H1 (cell line): Measurements from ENCODE around the gene FOXN3. TPM values are rescaled to one million over a fixed set of nuclear protein-coding genes. Genes with fewer than 3 reads are reported as not detected.

ENCODE experiments used
- CTCF ChIA-PET: fragments of 300-600 bp; sonication (Branson Sonifier 250); formaldehyde crosslinking; loops from one replicate; lab custom pipeline; 2021; ENCODE audit not compliant: partially characterized antibody; lab: Charles Lee
- POLR2A ChIA-PET: fragments of 300-600 bp; sonication (Branson Sonifier 250); formaldehyde crosslinking; loops from one replicate; lab custom pipeline; 2021; ENCODE audit warnings: inconsistent platforms; ENCODE audit not compliant: partially characterized antibody; lab: Charles Lee
- DNase-seq, 2 experiments: peaks; one replicate each; pipeline versions ENCODE4 v3.0.0 to v3.0.0-alpha.2; 2010 to 2022; ENCODE audit warnings: low spot score in 2 of 2, low read depth in 1 of 2, mixed read lengths in 1 of 2
- FAIRE-seq: peaks from 2 replicates; lab custom pipeline; 2011; peaks lifted over from hg19 to GRCh38; lab: Jason Lieb, UNC
- H2AFZ ChIP-seq: 2 replicates; pipeline ENCODE4 v1.8.1; 2012; ENCODE audit warnings: low read length, inconsistent platforms
- H2AK5ac ChIP-seq: 2 replicates; pipeline ENCODE4 v1.6.1; 2013; ENCODE audit warnings: low read depth, low read length
- H2BK120ac ChIP-seq: replicated peaks from 2 replicates; pipeline ENCODE3; 2013; ENCODE audit warnings: low read depth, low read length, inconsistent platforms
- H2BK12ac ChIP-seq: 2 replicates; pipeline ENCODE4 v1.6.1; 2013; ENCODE audit warnings: low read depth, low read length
- H2BK15ac ChIP-seq: 2 replicates; pipeline ENCODE4 v1.6.1; 2013; ENCODE audit warnings: low read length
- H2BK20ac ChIP-seq: 2 replicates; pipeline ENCODE4 v1.6.1; 2013; ENCODE audit warnings: low read length
- H2BK5ac ChIP-seq: 2 replicates; pipeline ENCODE4 v1.6.1; 2013; ENCODE audit warnings: low read depth, low read length
- H3K14ac ChIP-seq: 2 replicates; pipeline ENCODE4 v1.6.1; 2013; ENCODE audit warnings: inconsistent platforms; ENCODE audit not compliant: insufficient read length
- H3K18ac ChIP-seq: 2 replicates; pipeline ENCODE4 v1.6.1; 2013; ENCODE audit warnings: low read length; ENCODE audit errors: extremely low read depth
- H3K23ac ChIP-seq: 2 replicates; pipeline ENCODE4 v1.6.1; 2013; ENCODE audit warnings: inconsistent platforms; ENCODE audit not compliant: insufficient read length
- H3K23me2 ChIP-seq: 2 replicates; pipeline ENCODE4 v1.6.1; 2013; ENCODE audit warnings: low read depth, low read length
- H3K27ac ChIP-seq: 2 replicates; pipeline ENCODE4 v1.6.1; 2011; ENCODE audit warnings: low read depth, low read length, inconsistent platforms
- H3K27me3 ChIP-seq, 4 experiments: replicated peaks in 1 of 4; 1 replicate in 1 of 4; 2 replicates in 3 of 4; pipeline versions ENCODE4 v1.6.1 to v1.8.1; 2011 to 2013; ENCODE audit warnings: low read length in 3 of 4, mild to moderate bottlenecking in 3 of 4, inconsistent platforms in 2 of 4, mixed read lengths in 2 of 4, moderate library complexity in 1 of 4; ENCODE audit not compliant: control insufficient read depth in 3 of 4, insufficient read depth in 3 of 4; ENCODE audit errors: extremely low read depth in 1 of 4
- H3K36me3 ChIP-seq, 4 experiments: 2 replicates each; pipeline versions ENCODE4 v1.6.1 to v1.8.1; 2011 to 2013; ENCODE audit warnings: mild to moderate bottlenecking in 4 of 4, low read length in 3 of 4, moderate library complexity in 2 of 4, control low read depth in 1 of 4, inconsistent platforms in 1 of 4; ENCODE audit not compliant: insufficient read depth in 4 of 4, control insufficient read depth in 2 of 4
- H3K4ac ChIP-seq: replicated peaks from 2 replicates; pipeline ENCODE3; 2013; ENCODE audit warnings: low read length, low read depth, mixed read lengths, inconsistent platforms; ENCODE audit not compliant: insufficient read length
- H3K4me1 ChIP-seq, 4 experiments: replicated peaks in 1 of 4; 1 replicate in 1 of 4; 2 replicates in 3 of 4; pipeline versions ENCODE4 v1.6.1 to v1.8.1; 2011 to 2013; ENCODE audit warnings: low read length in 3 of 4, inconsistent platforms in 2 of 4, mixed read lengths in 1 of 4; ENCODE audit not compliant: insufficient read depth in 4 of 4, control insufficient read depth in 3 of 4
- H3K4me2 ChIP-seq, 2 experiments: 2 replicates each; pipeline versions ENCODE4 v1.6.1 to v1.8.1; 2011 to 2013; ENCODE audit warnings: low read depth in 2 of 2, low read length in 2 of 2, control low read depth in 1 of 2, inconsistent platforms in 1 of 2, mild to moderate bottlenecking in 1 of 2; ENCODE audit not compliant: insufficient read depth in 1 of 2
- H3K4me3 ChIP-seq, 4 experiments: fragments of 200-600, 300-600 bp in 1 of 4; sonication (generic), shearing (Covaris generic), sonication (Bioruptor Twin) in 1 of 4; 2 replicates each; pipeline versions ENCODE4 v1.5.1 to v1.8.1; 2011 to 2016; ENCODE audit warnings: low read length in 4 of 4, low read depth in 3 of 4, control low read depth in 2 of 4, inconsistent platforms in 2 of 4, mild to moderate bottlenecking in 2 of 4, mixed read lengths in 1 of 4, moderate library complexity in 1 of 4; ENCODE audit not compliant: insufficient read depth in 2 of 4; ENCODE audit errors: extremely low read depth in 1 of 4
- H3K56ac ChIP-seq: replicated peaks from 2 replicates; pipeline ENCODE3; 2013; ENCODE audit warnings: low read depth, mild to moderate bottlenecking, mixed read lengths, low read length, inconsistent platforms; ENCODE audit not compliant: insufficient read length
- H3K79me1 ChIP-seq: 2 replicates; pipeline ENCODE4 v1.6.1; 2013; ENCODE audit warnings: low read depth, low read length, control low read depth
- H3K79me2 ChIP-seq, 2 experiments: 2 replicates each; pipeline versions ENCODE4 v1.6.1 to v1.8.1; 2012 to 2013; ENCODE audit warnings: low read length in 2 of 2, mild to moderate bottlenecking in 2 of 2, inconsistent platforms in 1 of 2; ENCODE audit not compliant: insufficient read depth in 2 of 2, control insufficient read depth in 1 of 2
- H3K9ac ChIP-seq, 4 experiments: replicated peaks in 1 of 4; 1 replicate in 1 of 4; 2 replicates in 3 of 4; pipeline versions ENCODE4 v1.6.1 to v1.8.1; 2011 to 2013; ENCODE audit warnings: low read depth in 3 of 4, low read length in 3 of 4, control low read depth in 2 of 4, mild to moderate bottlenecking in 2 of 4, moderate library complexity in 2 of 4, inconsistent platforms in 1 of 4; ENCODE audit errors: extremely low read depth in 1 of 4
- H3K9me3 ChIP-seq, 2 experiments: 2 replicates each; pipeline versions ENCODE4 v1.6.1 to v1.8.1; 2012 to 2013; ENCODE audit warnings: mild to moderate bottlenecking in 2 of 2, moderate library complexity in 2 of 2, control low read depth in 1 of 2, inconsistent platforms in 1 of 2, low read depth in 1 of 2, low read length in 1 of 2, mixed read lengths in 1 of 2; ENCODE audit not compliant: insufficient read depth in 2 of 2
- H4K20me1 ChIP-seq, 2 experiments: replicated peaks in 1 of 2; 2 replicates each; pipeline versions ENCODE3 to v1.8.1; 2011 to 2013; ENCODE audit warnings: inconsistent platforms in 2 of 2, low read length in 2 of 2, mild to moderate bottlenecking in 1 of 2; ENCODE audit not compliant: insufficient read depth in 2 of 2, control insufficient read depth in 1 of 2
- H4K5ac ChIP-seq: 2 replicates; pipeline ENCODE4 v1.6.1; 2013; ENCODE audit warnings: low read length, low read depth, mixed read lengths, inconsistent platforms; ENCODE audit not compliant: insufficient read length
- H4K8ac ChIP-seq: 2 replicates; pipeline ENCODE4 v1.8.0; 2013; ENCODE audit warnings: mild to moderate bottlenecking, moderate library complexity, low read length, inconsistent platforms; ENCODE audit not compliant: insufficient read depth; ENCODE audit errors: extremely low read depth
- H4K91ac ChIP-seq: replicated peaks from 2 replicates; pipeline ENCODE3; 2013; ENCODE audit warnings: low read length, mixed read lengths, inconsistent platforms; ENCODE audit not compliant: insufficient read length
- EZH2 ChIP-seq: fragments of 200-600 bp; sonication (generic); IDR thresholded peaks from 2 replicates; pipeline ENCODE4 v1.7.1; 2012; ENCODE audit warnings: low read depth, mild to moderate bottlenecking, moderate library complexity, low read length, inconsistent platforms; ENCODE audit not compliant: severe bottlenecking
- KDM5A ChIP-seq: fragments of 200-600 bp; IDR thresholded peaks from 2 replicates; pipeline ENCODE4 v1.7.1; 2012; ENCODE audit warnings: mild to moderate bottlenecking, low read length, inconsistent platforms, mixed read lengths
- SAP30 ChIP-seq: fragments of 300-600 bp; sonication (generic); IDR thresholded peaks from 2 replicates; pipeline ENCODE4 v1.7.1; 2012; ENCODE audit warnings: low read length, moderate library complexity, mild to moderate bottlenecking, inconsistent platforms; ENCODE audit not compliant: insufficient read depth, insufficient replicate concordance
- SIRT6 ChIP-seq: IDR thresholded peaks from one replicate; pipeline ENCODE4 v1.7.1; 2012; ENCODE audit warnings: low read length, inconsistent platforms
- WGBS, 2 experiments: shearing (Covaris generic) in 1 of 2; methylation state at CpG; one replicate each; pipeline versions ENCODE4 v1.1.6 to v1.1.7; 2013 to 2015; ENCODE audit warnings: low lambda C conversion rate in 2 of 2, mixed read lengths in 2 of 2, inconsistent platforms in 1 of 2, low coverage in 1 of 2, missing lambda C conversion rate in 1 of 2; ENCODE audit not compliant: insufficient replicate concordance in 2 of 2, insufficient coverage in 1 of 2, insufficient read length in 1 of 2; ENCODE audit errors: extremely low coverage in 1 of 2, missing lambda C conversion rate in 1 of 2; 5-methylcytosine and 5-hydroxymethylcytosine counted together
- polyA plus RNA-seq, 7 experiments: library from polyadenylated mRNA; depleted of rRNA in 3 of 7; stranded (reverse) in 5 of 7; unstranded in 2 of 7; fragments of >200 nt in 5 of 7; fragments of 200-250 nt in 2 of 7; gene quantifications; 1 replicate in 5 of 7; 2 replicates in 1 of 7; 4 replicates in 1 of 7; pipeline versions ENCODE4 v1.2.1 to v1.2.3, GENCODE V29; 2011 to 2013; ENCODE audit warnings: missing spikeins in 2 of 7, mixed read lengths in 2 of 7
- total RNA-seq: library from RNA; stranded (reverse); fragmentation: NEBNext Ultra II Directional; extraction: Animal tissue kit (Norgen Biotek cat#: 25700); gene quantifications from 2 replicates; pipeline ENCODE4 v1.2.1, GENCODE V29; 2021

FOXN3 gene
- total and polyA plus RNA-seq, 2 of the 8 experiments (the other 6 are each of a cell fraction or from before 2014, with no cell fraction given): 52.6 to 178 TPM

DNA sequence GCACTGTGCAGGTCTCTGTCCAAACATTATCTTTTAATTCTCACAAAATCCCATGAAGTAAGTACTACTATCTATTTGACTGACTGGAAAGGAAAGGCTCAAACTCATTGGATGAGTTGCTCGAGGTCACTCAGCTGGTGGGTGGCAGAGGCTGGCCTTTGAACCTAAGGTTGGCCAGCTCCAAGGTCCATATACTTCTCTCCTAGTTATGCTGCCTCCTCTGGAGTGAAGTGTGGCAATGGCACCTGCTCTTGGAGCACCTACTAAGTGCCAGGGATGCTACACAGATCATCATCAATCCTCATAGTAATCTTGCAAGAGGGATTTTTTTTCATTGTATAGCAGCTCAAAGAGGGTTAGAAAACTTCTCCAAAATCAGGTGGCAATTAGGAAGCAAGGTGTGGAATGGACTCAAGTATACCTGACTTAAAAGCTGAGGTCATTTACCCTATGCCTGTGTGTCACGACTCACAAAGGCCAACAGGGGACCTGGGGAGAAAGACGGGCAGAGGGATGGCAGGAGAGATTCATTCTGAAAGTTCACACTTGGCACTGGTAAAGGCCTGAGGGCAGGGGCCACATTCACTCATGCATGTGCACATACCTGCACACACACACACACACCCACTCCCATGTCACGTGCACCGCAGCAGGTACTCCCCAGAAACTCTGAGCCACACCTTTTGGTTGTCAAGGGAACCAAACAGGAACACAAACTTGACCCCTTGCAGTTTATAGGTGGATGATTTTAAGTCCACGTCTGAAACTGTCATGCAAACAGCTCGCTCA lies 146.4 kb downstream of the FOXN3 start:
- H4K8ac ChIP-seq: no peak overlapping the region
- WGBS, 2 experiments: 89% methylated on average over 7 of the region's 7 CpGs; no CpG with 5 or more reads in 1 of the 2 experiments
- H3K56ac ChIP-seq: no peak overlapping the region
- H2BK120ac ChIP-seq: no peak overlapping the region
- H3K9ac ChIP-seq: peak overlapping the region in 2 of 4 experiments; percentile 15 to 24; a peak in 3 of 7 replicates
- H2BK12ac ChIP-seq: no peak overlapping the region
- peaks cover 14 to 91% of the 10 kb centered on the region in 2 experiments; a peak in 3 of 4 replicates for H3K79me2 ChIP-seq
- POLR2A ChIA-PET: no interaction called here
- peaks cover 9 to 26% (median 9%) of the 10 kb centered on the region in 4 experiments for H3K4me1 ChIP-seq
- H2BK20ac ChIP-seq: 0 out of 2 replicates have a peak overlapping the region, but pooled peaks have one; percentile 26
- no peak for FAIRE-seq
- H3K18ac ChIP-seq: no peak overlapping the region
- H2BK15ac ChIP-seq: no peak overlapping the region
- H2AK5ac ChIP-seq: no peak overlapping the region
- no peak for DNase-seq
- no peaks in the 10 kb centered on the region; the same call in 1 of the 2 replicates for H3K23me2 ChIP-seq
- no peak overlapping the region for H4K5ac ChIP-seq
- no peaks in the 10 kb centered on the region for H3K9me3 ChIP-seq
- H3K27me3 ChIP-seq: no peaks in the 10 kb centered on the region; a peak in 1 of 7 replicates
- no peak overlapping the region for H3K27ac ChIP-seq
- H3K4me3 ChIP-seq: no peak overlapping the region
- H3K79me1 ChIP-seq: peaks cover 21% of the 10 kb centered on the region
- H3K23ac ChIP-seq: no peak overlapping the region
- no peak overlapping the region for H2AFZ ChIP-seq
- peaks cover 0 to 7% (median 1%) of the 10 kb centered on the region in 4 experiments; a peak in 5 of 8 replicates for H3K36me3 ChIP-seq
- CTCF ChIA-PET: interaction anchor here (0.7 to 1.9 kb wide), 2 partner anchors 10 to 668 kb away, joined by 3 to 5 read pairs; no protein-coding TSS in a partner anchor
- no peak overlapping the region for H3K4ac ChIP-seq
- H4K20me1 ChIP-seq: peaks cover 15 to 19% of the 10 kb centered on the region in 2 experiments
- no peak overlapping the region for H3K14ac ChIP-seq
- no peak overlapping the region for H4K91ac ChIP-seq
- H2BK5ac ChIP-seq: no peak overlapping the region
- H3K4me2 ChIP-seq: no peak overlapping the region
- TF ChIP-seq SIRT6 (no peak), SAP30 (no peak), EZH2 (no peak), KDM5A (no peak)
